Spleen (tissue), 7 donors: ENCODE results near the gene NKIRAS1.

ENCODE experiments used
- POLR2A ChIP-seq, 3 donors: fragments of 450-650 bp; IDR thresholded peaks; one replicate each; pipeline ENCODE4 v1.5.1; 2017; ENCODE audit warnings: antibody characterized with exemption in 3 of 3, mild to moderate bottlenecking in 1 of 3
- TF ChIP-seq, protein P1 (sequence below), 11 experiments: fragments of 200-600 bp in 7 of 11; fragments of 450-650 bp in 4 of 11; sonication (generic) in 4 of 11; IDR thresholded peaks in 8 of 11; conservative IDR thresholded peaks in 3 of 11; 1 replicate in 7 of 11; 2 replicates in 4 of 11; pipeline versions ENCODE4 v1.4.0 to v1.8.0; 2016 to 2021; ENCODE audit warnings: antibody characterized with exemption in 11 of 11, inconsistent platforms in 4 of 11, mild to moderate bottlenecking in 1 of 11
- donor health status: DM: no; HTN: no; CAD: no; lungs with moderate emphysema.
- donor health status: DM: no; HTN: no; CAD: no.
- donor health status: DM: no; HTN: no; CAD: no.

DNA sequence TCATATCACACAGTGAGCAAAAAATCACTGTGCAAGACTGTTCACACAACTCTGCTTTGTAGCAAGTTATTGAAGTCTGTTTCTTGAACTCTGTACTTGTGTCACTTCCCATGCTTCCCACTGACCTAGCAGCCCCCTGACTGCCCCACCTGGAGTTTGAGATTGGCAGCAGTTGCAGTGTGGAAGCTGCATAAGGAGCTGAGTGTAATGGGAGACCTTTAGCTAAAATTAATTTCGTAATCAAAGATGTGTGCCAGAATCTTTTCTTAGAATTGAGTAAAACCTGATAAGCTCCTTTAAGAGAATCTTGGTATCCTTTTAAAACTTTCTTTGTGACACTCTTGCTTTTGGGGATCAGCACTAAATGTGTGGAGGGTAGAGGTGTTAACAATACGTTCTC is 42.8 kb downstream of the NKIRAS1 start:
- TF ChIP-seq POLR2A (IDR thresholded peaks at IDR 0.05): no peak
- TF ChIP-seq, protein P1, sequence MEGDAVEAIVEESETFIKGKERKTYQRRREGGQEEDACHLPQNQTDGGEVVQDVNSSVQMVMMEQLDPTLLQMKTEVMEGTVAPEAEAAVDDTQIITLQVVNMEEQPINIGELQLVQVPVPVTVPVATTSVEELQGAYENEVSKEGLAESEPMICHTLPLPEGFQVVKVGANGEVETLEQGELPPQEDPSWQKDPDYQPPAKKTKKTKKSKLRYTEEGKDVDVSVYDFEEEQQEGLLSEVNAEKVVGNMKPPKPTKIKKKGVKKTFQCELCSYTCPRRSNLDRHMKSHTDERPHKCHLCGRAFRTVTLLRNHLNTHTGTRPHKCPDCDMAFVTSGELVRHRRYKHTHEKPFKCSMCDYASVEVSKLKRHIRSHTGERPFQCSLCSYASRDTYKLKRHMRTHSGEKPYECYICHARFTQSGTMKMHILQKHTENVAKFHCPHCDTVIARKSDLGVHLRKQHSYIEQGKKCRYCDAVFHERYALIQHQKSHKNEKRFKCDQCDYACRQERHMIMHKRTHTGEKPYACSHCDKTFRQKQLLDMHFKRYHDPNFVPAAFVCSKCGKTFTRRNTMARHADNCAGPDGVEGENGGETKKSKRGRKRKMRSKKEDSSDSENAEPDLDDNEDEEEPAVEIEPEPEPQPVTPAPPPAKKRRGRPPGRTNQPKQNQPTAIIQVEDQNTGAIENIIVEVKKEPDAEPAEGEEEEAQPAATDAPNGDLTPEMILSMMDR (IDR thresholded peaks at IDR 0.05 in 8 of 11, conservative IDR thresholded peaks at IDR 0.05 in 3 of 11): no peak
